HG03045 (cell line): ENCODE data around the gene IL17RA.

ENCODE experiments used
- ATAC-seq: cut with Tn5 transposase; IDR thresholded peaks from one replicate; pipeline ENCODE4 v1.9.1; 2021; ENCODE audit warnings: mild to moderate bottlenecking, moderate library complexity; ENCODE audit not compliant: unreplicated experiment

The IL17RA gene

DNA sequence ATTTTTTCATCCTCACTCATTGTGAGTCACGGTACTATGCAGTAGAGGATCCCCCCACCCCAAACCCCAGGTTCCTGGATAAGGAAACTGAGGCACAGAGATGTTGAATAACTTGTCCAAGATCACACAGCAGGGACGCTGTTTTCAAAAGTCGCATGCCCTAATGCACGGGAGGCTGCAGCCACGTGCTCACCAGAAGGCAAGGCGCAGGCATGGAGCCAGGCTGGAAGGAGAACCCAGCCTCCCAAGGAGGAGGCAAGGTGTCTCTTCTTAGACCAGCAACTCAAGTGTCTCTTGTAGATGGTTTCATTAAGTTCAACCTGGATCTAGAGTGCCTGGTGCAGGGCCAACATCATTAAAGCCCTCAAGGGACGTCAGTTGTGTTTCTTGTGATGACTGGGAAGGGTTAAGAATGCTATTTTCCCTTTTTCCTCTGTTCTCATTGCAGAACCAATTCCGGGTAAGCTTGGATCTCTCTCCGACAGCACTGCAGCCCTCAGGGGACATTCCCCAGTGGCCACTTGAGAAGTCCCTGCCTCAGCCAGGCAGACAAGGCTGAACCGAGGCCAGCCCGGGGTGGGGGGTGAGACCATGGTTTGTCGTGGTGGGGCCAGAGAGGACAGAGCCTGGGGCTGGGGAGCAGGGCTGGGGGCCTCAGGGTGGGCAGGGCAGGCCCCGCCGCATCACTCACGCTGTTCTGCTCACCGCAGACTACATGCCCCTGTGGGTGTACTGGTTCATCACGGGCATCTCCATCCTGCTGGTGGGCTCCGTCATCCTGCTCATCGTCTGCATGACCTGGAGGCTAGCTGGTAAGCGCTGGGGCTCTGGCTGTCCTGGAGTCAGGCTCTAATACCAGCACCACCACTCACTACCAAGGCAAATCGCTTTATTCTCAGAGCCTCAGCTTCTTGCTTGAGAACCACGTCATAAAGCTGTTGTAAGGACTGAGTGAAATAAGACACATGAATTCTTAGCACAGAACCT, 20.6 kb downstream of the IL17RA start:
- ATAC-seq: no peak

- no peak for ATAC-seq
Observed at GRCh38 chr22:17106161-17106784, 21.5 kb downstream of the IL17RA start.

GRCh38 chr22:17106785-17107546, 22.2 kb downstream of the IL17RA start:
- no peak for ATAC-seq

- ATAC-seq: no peak
Observed at GRCh38 chr22:17107547-17107810, 22.7 kb downstream of the IL17RA start.

DNA sequence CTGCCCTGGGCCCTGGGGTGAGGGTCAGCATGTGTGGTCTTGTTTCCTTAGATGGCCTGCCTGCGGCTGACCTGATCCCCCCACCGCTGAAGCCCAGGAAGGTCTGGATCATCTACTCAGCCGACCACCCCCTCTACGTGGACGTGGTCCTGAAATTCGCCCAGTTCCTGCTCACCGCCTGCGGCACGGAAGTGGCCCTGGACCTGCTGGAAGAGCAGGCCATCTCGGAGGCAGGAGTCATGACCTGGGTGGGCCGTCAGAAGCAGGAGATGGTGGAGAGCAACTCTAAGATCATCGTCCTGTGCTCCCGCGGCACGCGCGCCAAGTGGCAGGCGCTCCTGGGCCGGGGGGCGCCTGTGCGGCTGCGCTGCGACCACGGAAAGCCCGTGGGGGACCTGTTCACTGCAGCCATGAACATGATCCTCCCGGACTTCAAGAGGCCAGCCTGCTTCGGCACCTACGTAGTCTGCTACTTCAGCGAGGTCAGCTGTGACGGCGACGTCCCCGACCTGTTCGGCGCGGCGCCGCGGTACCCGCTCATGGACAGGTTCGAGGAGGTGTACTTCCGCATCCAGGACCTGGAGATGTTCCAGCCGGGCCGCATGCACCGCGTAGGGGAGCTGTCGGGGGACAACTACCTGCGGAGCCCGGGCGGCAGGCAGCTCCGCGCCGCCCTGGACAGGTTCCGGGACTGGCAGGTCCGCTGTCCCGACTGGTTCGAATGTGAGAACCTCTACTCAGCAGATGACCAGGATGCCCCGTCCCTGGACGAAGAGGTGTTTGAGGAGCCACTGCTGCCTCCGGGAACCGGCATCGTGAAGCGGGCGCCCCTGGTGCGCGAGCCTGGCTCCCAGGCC, 23.7 kb downstream of the IL17RA start:
- no peak for ATAC-seq

- ATAC-seq: no peak
Observed at GRCh38 chr22:17109113-17109865, 24.5 kb downstream of the IL17RA start.

DNA sequence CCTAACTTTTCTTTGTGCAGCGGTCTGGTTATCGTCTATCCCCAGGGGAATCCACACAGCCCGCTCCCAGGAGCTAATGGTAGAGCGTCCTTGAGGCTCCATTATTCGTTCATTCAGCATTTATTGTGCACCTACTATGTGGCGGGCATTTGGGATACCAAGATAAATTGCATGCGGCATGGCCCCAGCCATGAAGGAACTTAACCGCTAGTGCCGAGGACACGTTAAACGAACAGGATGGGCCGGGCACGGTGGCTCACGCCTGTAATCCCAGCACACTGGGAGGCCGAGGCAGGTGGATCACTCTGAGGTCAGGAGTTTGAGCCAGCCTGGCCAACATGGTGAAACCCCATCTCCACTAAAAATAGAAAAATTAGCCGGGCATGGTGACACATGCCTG, 25.2 kb downstream of the IL17RA start:
- no peak for ATAC-seq

GRCh38 chr22:17110791-17111550, 26.2 kb downstream of the IL17RA start:
- no peak for ATAC-seq

DNA sequence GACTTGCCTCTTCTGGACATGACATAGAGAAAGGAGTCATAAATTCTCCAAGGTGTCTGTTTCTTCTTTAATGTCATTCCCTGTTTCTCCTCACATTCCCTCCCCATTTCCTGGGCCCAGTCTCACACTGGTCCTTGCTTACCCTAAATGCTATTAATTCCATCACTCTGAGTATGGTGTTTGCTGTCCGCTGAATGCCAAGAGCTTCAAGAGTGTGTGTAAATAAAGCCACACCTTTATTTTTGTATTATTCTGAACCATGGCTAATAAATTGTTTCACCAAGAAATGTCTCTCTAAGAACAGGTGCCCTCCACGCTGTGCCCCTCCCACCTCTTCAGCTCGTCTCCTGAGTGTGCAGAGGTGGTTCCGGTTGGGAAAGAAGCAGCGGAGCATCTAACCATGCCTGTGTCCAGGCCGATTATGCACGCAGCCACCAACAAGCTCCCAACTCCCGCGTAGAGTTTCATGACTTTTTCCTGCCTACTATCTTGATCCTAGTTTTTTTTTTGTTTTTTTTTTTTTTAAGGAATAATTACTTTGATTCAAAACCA, 27.8 kb downstream of the IL17RA start:
- no peak for ATAC-seq

DNA sequence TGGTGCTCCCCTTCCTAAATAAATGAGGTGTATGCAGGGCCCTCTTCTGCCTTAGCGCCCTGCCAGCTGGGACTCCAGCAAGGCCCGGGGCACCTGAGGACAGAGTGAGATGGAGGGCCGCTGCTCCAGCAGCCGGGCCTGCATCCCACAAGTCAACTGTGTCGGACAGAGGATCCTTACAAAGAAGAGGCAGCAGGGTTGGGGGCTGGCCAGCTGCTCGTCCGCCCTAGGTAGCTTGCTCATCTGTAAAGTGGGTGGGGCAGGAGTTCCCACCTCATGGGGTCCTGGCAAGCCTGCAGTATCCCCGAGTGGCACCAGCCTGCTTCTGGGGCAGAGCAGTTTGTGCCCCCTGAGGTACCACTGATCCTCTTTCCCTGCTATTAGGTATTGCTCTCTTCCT, 28.8 kb downstream of the IL17RA start:
- no peak for ATAC-seq

DNA sequence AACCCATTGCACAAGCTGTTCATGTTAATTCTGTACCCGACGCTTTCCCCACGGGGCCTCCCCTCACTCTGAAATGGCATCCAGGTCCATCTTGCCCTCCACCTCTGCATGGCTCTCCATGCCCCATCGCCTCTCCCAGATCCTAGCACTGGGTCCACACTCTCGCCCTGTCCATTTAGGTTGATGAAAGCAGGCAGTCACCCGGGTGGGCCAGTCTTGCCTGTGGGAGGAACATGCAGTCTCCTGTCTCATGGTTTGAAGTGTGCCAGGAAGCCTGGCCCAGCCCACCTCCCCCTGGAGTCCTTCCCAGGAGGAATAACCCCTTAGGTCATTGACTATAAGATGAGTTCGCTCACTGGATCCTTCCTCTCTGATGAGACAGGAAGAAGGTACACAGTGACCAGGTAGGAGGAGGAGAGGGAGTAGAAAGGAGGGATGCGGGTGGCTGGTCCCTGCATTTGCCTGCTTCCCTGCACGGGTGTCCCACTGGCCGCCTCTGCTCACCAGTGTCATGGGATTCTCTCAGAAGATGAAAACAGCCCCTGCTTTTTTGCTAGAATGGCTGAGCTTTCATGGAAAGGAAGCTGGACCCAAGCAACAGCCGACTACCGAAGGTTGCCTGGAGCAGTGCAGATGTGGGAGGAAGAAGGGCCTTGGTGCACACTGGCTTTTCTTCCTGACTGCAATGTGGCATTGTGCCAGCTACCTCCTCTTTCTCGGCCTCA, 29.5 kb downstream of the IL17RA start:
- ATAC-seq: no peak

GRCh38 chr22:17114898-17115235, 30.1 kb downstream of the IL17RA start:
- no peak for ATAC-seq

DNA sequence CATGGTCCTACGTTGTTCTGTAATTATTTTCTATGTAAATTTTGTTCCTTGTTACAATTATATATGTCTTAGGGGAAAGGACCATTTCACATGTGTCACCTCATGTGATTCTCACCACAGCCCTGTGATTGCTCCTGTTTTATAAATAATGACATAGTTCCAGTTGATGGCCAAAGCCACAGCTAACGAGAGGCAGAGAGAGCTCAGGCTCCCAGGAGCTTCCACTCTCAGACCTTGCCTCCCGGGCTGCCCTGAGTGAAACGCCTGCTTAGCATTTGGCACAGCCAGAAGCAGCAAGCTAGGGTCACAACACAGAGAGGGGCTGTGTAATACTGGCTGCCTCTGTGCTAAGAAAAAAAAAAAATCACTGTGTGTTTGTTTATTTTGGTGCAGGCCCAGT, 30.4 kb downstream of the IL17RA start:
- ATAC-seq: no peak

DNA sequence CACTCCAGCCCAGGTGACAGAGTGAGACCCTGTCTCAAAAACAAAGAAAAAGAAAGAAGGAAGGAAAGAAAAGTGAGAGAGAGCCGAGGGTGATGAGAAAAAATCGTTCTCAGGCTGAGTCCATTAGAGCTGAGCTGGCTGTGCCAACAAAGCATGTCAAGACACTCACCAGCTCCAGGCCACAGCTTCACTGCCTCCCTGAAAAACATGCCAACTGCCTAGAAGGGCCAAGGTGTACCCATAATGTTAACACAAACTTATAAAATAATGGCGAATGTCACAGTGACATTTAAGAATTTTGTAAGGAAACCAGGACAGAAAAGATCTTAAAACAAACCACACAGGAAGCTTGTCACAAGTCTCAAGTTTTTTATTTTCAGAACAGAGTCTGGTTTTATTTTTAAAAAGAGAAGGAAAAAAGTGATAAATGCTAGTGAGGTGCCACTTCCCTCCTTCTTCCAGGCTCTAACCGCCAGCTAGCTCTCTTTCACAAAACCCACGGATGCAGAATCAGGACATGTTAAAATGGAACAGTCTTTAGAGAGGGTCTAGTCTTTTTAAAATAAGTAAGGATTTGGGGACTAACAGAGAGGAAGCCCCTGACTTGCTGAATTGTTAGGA, 31.3 kb downstream of the IL17RA start:
- no peak for ATAC-seq

DNA sequence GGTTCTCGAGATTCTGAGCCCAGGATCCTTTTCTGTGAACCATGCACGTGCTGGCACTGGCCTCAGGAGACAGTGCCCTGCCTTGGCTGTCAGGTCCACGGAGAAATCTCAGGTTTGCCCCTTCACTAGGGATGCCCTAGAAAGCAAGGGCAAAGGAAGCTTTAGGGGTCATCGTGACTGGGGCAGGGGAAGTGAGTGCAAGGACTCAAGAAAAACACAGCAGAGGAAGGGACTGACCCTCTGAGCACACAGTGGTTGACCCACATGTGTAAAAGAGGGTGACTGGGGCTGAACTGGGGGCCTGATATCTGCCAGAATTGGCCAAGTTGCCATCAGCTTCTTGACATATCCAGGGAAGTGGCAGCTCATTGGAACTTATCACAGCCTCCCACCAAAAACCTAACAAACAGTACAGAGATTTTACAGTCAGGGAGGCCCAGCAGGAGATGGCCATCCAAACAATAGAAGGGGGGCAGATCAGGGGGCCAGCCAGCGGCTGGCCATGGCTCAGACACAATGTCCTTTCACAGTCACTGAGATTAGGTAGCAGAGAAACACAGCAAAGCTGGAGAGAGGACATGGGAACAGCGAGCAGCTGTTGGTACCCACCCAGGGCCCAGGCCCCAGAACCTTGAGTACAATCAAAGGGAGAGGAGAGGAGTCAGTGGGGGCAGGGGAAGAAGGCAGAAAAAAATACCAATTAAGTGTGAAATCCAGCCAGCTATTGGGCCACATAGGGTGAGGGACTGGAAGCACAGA, 32.0 kb downstream of the IL17RA start:
- no peak for ATAC-seq

GRCh38 chr22:17117400-17117799, 32.6 kb downstream of the IL17RA start:
- ATAC-seq: no peak

GRCh38 chr22:17117890-17118289, 33.1 kb downstream of the IL17RA start:
- ATAC-seq: no peak
